PC-9 (cell line): ENCODE results near the gene NTM. TPM values are rescaled to one million over a fixed set of nuclear protein-coding genes. Genes with fewer than 3 reads are reported as not detected.

Source experiments
- BruUV-seq: library from RNA; stranded (reverse); fragments of 400-500 nt; replicated peaks from 2 replicates; lab custom pipeline; 2021; lab: Mats Ljungman, UMichigan
- CTCF ChIA-PET: fragments of 300-600 bp; sonication (Branson Sonifier 250); formaldehyde crosslinking; loops from one replicate; lab custom pipeline; 2022; ENCODE audit warnings: antibody characterized with exemption; lab: Charles Lee
- POLR2A ChIA-PET: fragments of 300-600 bp; sonication (Branson Sonifier 250); formaldehyde crosslinking; loops from one replicate; lab custom pipeline; 2022; ENCODE audit warnings: antibody characterized with exemption; ENCODE audit not compliant: unreplicated experiment; lab: Charles Lee
- DNase-seq, 2 experiments: peaks; one replicate each; pipeline versions ENCODE4 v3.0.0 to v3.0.0-alpha.2; 2015 to 2022; ENCODE audit warnings: mixed read lengths in 1 of 2
- H2AFZ ChIP-seq: fragments of 200-600 bp; sonication (generic); 2 replicates; pipeline ENCODE4 v1.8.1; 2017; ENCODE audit warnings: antibody characterized with exemption
- H3F3A ChIP-seq: fragments of 200-600 bp; sonication (generic); 2 replicates; pipeline ENCODE4 v1.8.1; 2017; ENCODE audit warnings: antibody characterized with exemption, mild to moderate bottlenecking, low read depth; ENCODE audit not compliant: insufficient read depth
- H3K27ac ChIP-seq: fragments of 200-600 bp; sonication (generic); 2 replicates; pipeline ENCODE4 v1.6.1; 2016; ENCODE audit warnings: mixed run types
- H3K27me3 ChIP-seq: fragments of 200-600 bp; sonication (generic); 2 replicates; pipeline ENCODE4 v1.6.1; 2016; ENCODE audit warnings: low read depth, mixed run types; ENCODE audit not compliant: insufficient read depth
- H3K36me3 ChIP-seq: fragments of 200-600 bp; sonication (generic); 2 replicates; pipeline ENCODE4 v1.6.1; 2016; ENCODE audit warnings: low read depth, mixed run types
- H3K4me1 ChIP-seq: fragments of 200-600 bp; sonication (generic); replicated peaks from 2 replicates; pipeline ENCODE4 v1.6.1; 2016; ENCODE audit warnings: mixed run types; ENCODE audit not compliant: insufficient read depth
- H3K4me2 ChIP-seq: fragments of 200-600 bp; sonication (generic); 2 replicates; pipeline ENCODE4 v1.6.1; 2017; ENCODE audit warnings: mixed run types
- H3K4me3 ChIP-seq: fragments of 200-600 bp; sonication (generic); 2 replicates; pipeline ENCODE4 v1.6.1; 2016; ENCODE audit warnings: mixed run types
- H3K79me2 ChIP-seq: fragments of 200-600 bp; sonication (generic); 2 replicates; pipeline ENCODE4 v1.6.1; 2017; ENCODE audit warnings: low read depth, mixed run types
- H3K9me2 ChIP-seq: fragments of 200-600 bp; sonication (generic); 2 replicates; pipeline ENCODE4 v1.8.1; 2017; ENCODE audit warnings: mild to moderate bottlenecking; ENCODE audit not compliant: insufficient read depth
- H3K9me3 ChIP-seq: fragments of 200-600 bp; sonication (generic); 2 replicates; pipeline ENCODE4 v1.8.1; 2016; ENCODE audit warnings: low read depth; ENCODE audit not compliant: insufficient read depth
- H4K20me1 ChIP-seq: fragments of 200-600 bp; sonication (generic); 2 replicates; pipeline ENCODE4 v1.8.1; 2017; ENCODE audit not compliant: insufficient read depth
- CTCF ChIP-seq: fragments of 200-600 bp; sonication (generic); conservative IDR thresholded peaks from 2 replicates; pipeline ENCODE4 v1.6.1; 2017; ENCODE audit warnings: mixed run types, antibody characterized with exemption, mild to moderate bottlenecking, moderate library complexity
- EZH2 ChIP-seq: fragments of 200-600 bp; sonication (generic); IDR thresholded peaks from 2 replicates; pipeline ENCODE4 v1.8.0; 2017; ENCODE audit warnings: antibody characterized with exemption, low read depth
- intact Hi-C: fragments of 100-400 bp; cut with micrococcal nuclease; formaldehyde crosslinking; loops from one replicate; pipeline ENCODE4 v1.10.0; 2022; ENCODE audit not compliant: unreplicated experiment
- total RNA-seq: library from RNA; stranded (reverse); gene quantifications from 2 replicates; pipeline ENCODE4 v1.2.3, GENCODE V29; 2021

Gene NTM
- total RNA-seq, 1 experiment from 2014 or later, result not detected

- intact Hi-C loops, result no loop called here
- no TSS peak for BruUV-seq
- no peak overlapping the region for H3K4me2 ChIP-seq
- ChIA-PET POLR2A (no interaction called here), CTCF (no interaction called here)
- no peaks in the 10 kb centered on the region for H3K27me3 ChIP-seq
- no peaks in the 10 kb centered on the region for H3K9me3 ChIP-seq
- no peaks in the 10 kb centered on the region for H3K4me1 ChIP-seq
- H2AFZ ChIP-seq, result no peak overlapping the region
- no peaks in the 10 kb centered on the region for H3K36me3 ChIP-seq
- H4K20me1 ChIP-seq, result no peaks in the 10 kb centered on the region
- no peak overlapping the region for H3K4me3 ChIP-seq
- DNase-seq, result no peak
- no peaks in the 10 kb centered on the region for H3K79me2 ChIP-seq
- H3K9me2 ChIP-seq, result no peaks in the 10 kb centered on the region
- no peaks in the 10 kb centered on the region for H3F3A ChIP-seq
- TF ChIP-seq CTCF, result no peak
- no peak for TF ChIP-seq EZH2
- H3K27ac ChIP-seq, result no peak overlapping the region
These were observed 709.7 kb downstream of the NTM start for GRCh38 chr11:132080127-132080526.

GRCh38 chr11:132082566-132082965 lies 712.2 kb downstream of the NTM start:
- H3K9me2 ChIP-seq, result no peaks in the 10 kb centered on the region
- no peaks in the 10 kb centered on the region for H3K36me3 ChIP-seq
- H3K4me2 ChIP-seq, result no peak overlapping the region
- 0 out of 2 replicates have a peak, but pooled peaks cover 3% of the 10 kb centered on the region for H3K9me3 ChIP-seq
- H3F3A ChIP-seq, result no peaks in the 10 kb centered on the region
- H3K27ac ChIP-seq, result no peak overlapping the region
- no peak for DNase-seq
- intact Hi-C loops, result no loop called here
- H3K4me1 ChIP-seq, result no peaks in the 10 kb centered on the region
- H3K27me3 ChIP-seq, result no peaks in the 10 kb centered on the region
- ChIA-PET CTCF (no interaction called here), POLR2A (no interaction called here)
- TF ChIP-seq CTCF, result no peak
- TF ChIP-seq EZH2, result no peak
- no peaks in the 10 kb centered on the region for H4K20me1 ChIP-seq
- no peaks in the 10 kb centered on the region for H3K79me2 ChIP-seq
- no peak overlapping the region for H2AFZ ChIP-seq
- H3K4me3 ChIP-seq, result no peak overlapping the region
- no TSS peak for BruUV-seq

GRCh38 chr11:132084433-132084832 lies 714.0 kb downstream of the NTM start:
- Histone ChIP-seq H3K9me3 (0 out of 2 replicates have a peak, but pooled peaks cover 3% of the 10 kb centered on the region), H4K20me1 (no peaks in the 10 kb centered on the region), H3K79me2 (no peaks in the 10 kb centered on the region), H3K4me1 (no peaks in the 10 kb centered on the region), H3K9me2 (no peaks in the 10 kb centered on the region), H3K27me3 (no peaks in the 10 kb centered on the region), H3K36me3 (no peaks in the 10 kb centered on the region), H3K4me3 (no peak overlapping the region), H2AFZ (no peak overlapping the region), H3K4me2 (no peak overlapping the region), H3K27ac (no peak overlapping the region), H3F3A (no peaks in the 10 kb centered on the region)
- no peak for TF ChIP-seq CTCF
- no peak for TF ChIP-seq EZH2
- POLR2A ChIA-PET, result no interaction called here
- intact Hi-C loops, result no loop called here
- no TSS peak for BruUV-seq
- CTCF ChIA-PET, result no interaction called here
- no peak for DNase-seq
